GM21786 (cell line): ENCODE measurements around the gene ARR3.
"Not testable (repeated sequence)": the region's sequence is repeated elsewhere in the genome, so short reads cannot be mapped to it uniquely, and the experiment has no call there.

ENCODE experiments used
- ATAC-seq: cut with Tn5 transposase; IDR thresholded peaks from one replicate; pipeline ENCODE4 v1.9.1; 2021; ENCODE audit not compliant: unreplicated experiment

ARR3 gene

DNA sequence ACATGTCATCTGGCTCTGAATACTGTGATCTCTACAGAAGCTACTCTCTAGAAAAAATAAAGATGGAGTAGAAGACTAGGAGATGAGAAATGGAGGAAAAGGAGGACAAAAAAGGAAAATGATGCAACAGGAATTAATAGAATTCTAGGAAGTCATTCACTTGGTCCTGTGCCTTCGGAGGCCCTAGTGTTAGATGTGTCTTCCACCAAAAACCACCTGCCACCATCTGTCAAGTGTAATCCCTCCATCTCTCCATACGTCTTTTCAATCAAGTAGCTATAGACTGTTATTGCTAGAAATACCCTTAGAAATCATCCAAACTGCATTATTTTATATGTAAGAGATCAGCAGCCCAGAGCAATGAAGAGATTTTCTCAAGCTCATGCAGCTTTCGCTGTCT lies 10.9 kb downstream of the ARR3 start:
- ATAC-seq, result no peak

DNA sequence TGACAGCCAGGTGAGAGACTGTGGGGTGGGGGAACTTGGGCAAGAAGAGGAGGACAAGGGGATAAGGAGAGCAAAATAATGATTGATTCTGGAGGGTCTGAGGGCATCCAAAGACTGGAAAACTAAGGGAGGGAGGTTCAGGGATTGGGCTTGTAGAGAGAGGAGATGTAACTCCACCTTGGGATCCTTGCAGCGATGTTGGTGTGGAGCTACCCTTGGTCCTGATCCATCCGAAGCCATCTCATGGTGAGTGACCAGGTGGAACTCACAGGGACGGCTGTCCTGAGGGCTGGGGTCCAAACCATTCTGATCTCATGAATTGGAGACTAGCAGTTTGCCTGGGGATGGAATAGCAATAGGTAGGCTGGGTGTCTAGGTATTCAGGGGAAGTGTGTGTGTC lies 12.4 kb downstream of the ARR3 start:
- no peak for ATAC-seq

DNA sequence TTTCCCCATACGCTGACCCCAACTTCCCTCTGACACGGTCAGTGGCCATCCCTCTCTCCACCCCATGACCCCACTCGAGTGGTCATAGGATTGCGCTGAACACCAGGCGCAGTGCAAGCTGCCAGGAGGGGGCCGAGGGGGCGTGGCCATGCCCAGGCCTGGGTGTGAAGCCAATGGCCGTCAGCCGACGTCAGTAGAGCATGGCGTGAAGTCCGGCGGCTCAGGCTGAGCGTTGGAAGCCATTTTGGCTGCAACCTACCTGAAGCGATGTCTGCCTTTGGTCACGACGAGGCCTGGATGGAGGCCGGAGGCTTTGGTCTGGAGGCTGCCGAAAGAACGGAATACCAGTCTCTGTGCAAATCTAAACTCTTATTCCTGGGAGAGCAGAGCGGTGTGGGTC lies 13.8 kb downstream of the ARR3 start, which contains the start of gene RAB41:
Gene RAB41, plus strand, starts transcription at position 222 of the 400 bp plus-strand sequence. Its CDS starts 46 bp downstream, at position 268.
- no peak for ATAC-seq

DNA sequence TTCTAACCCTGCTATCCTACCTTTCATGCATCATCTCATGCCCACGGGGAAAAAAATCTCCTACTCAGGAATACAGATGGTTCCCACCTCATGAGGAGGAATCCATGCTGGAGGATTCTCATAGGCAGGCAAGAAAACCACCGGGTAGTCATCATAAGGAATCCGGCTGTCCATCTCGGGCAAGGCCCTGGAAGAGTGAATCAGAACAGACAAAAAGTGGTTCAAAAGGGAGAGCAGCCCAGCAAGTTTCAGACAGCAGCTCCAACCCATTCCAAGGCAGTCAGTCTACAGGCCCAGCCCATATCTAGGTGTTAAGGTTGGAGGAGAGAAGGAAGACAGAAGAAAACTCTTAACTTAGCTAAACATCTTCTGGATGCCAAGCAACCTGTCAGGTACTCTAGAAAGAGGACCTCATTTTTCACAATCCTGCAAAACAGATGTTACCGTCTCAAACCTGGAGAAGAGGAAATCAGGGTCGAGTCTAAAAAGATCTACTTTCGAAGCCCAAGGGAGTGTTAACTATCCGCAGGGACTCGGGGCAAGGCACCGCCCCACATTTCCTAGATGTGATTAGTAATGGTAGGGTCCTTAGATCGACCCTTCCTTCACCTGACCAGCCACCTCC lies 21.1 kb downstream of the ARR3 start:
- no peak for ATAC-seq

DNA sequence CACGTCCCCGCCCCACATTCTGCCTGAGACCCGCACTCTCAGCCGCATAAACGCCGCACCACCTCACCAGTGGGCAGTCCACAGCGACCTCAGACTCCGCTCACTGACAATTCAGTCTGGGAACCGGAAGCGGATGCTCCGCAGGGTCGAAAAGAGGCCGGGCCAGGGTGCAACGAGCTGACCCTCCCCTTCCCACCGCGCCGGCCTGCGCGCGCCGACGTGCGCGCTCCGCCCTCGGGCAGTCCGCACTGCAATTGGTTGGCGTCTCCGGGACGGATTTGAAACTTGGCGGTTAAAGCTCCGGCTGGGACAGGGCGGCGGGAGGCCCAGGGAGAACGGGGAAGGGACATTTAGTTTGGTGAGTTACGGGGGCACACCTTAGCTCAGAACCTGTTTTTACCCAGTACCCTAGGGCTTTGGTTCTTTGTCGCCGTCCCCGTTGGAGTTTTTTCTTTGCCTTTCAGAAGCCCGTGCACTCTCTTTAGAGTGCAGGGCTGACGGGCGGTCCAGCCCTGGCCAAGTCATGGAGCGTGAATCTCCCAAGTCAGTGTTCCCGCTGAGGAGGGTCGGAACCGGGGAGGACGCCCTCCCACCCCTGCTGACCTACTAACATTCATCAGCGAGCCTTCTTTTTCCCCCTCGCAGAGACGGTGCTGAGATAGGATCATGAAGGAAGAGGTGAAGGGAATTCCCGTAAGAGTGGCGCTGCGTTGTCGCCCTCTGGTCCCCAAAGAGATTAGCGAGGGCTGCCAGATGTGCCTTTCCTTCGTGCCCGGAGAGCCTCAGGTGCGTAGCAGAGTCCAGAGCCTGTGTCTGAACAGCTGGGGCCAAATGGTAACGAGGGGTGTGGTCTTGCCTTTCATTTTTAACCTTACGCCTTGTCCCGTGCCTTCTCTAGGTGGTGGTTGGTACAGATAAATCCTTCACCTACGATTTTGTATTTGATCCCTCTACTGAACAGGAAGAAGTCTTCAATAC lies 21.9 kb downstream of the ARR3 start, which contains the start of the genes KIF4A and PDZD11:
Gene KIF4A, plus strand, starts transcription at position 312 of the 978 bp plus-strand sequence. Its CDS starts 355 bp downstream, at position 667.
Gene PDZD11, minus strand, starts transcription at position 135 of the 978 bp plus-strand sequence. CDS start 586 bp downstream, outside the sequence.
- peak; percentile 92 for ATAC-seq

DNA sequence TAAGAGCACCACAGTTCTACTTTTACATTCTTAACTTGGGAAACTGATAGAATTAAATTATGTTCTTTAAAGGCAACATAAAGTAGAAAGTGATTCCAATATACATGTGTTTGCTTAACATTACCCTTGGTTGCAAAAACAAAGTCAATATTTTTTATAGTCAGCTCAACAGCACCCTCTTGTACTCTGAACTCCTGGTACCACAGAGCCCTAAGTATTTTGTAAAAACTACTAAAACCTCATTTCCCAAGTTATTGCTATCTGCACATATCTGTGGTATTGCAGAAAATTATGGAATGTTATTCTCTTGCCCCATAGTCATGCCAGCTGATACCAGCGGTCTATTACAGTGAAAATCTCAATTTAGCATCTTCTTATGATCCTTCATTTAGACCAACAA lies 24.7 kb downstream of the ARR3 start:
- ATAC-seq, result no peak

DNA sequence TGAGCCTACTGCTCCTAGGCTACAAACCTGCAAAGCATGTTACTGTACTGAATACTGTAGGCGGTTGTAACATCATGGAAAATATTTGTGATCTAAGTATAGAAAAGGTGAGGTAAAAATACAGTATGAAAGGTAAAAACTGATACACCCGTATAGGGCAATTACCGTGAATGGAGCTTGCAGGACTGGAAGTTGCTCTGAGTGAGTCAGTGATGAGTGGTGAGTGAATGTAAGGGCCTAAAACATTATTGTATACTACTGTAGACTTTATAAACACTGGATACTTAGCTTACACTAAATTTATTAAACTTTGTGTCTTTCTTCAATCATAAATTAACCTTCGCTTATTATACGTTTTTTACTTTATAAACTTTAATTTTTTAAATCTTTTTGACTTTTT lies 25.5 kb downstream of the ARR3 start:
- ATAC-seq, result no peak

DNA sequence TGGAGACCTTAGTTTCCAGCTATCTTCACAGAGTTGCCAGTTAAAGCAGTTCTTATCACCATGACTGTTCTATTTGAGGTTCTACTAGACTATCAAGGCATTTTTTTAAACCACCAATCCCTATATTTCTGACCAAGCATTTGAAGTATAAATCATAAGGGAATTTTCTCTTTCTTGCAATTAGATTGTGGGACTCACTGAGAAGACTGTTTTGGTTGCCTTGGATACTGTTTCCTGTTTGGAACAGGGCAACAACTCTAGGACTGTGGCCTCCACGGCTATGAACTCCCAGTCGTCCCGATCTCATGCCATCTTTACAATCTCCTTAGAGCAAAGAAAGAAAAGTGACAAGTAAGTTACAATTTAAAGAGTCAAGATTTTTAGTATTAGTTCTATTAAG lies 33.6 kb downstream of the ARR3 start:
- ATAC-seq, result no peak

DNA sequence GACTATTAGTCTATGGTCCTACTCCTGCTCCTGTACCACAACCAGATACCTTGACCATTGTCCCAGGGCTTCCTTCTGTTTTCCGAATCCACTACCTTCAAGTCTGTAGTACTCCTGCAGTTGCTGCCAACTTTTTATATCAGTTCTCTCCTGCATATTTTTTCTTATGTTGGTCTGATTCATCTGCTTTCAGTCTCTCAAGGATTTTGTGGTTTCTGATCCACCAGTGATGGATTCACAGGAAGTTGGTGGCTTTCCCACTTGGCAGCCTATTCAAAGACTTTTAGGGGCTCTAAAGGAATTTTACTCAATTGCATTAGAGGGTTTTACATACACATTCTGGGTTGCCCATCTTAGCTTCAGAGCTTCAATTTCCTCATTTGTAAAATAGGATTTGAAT lies 45.4 kb downstream of the ARR3 start:
- no peak for ATAC-seq

DNA sequence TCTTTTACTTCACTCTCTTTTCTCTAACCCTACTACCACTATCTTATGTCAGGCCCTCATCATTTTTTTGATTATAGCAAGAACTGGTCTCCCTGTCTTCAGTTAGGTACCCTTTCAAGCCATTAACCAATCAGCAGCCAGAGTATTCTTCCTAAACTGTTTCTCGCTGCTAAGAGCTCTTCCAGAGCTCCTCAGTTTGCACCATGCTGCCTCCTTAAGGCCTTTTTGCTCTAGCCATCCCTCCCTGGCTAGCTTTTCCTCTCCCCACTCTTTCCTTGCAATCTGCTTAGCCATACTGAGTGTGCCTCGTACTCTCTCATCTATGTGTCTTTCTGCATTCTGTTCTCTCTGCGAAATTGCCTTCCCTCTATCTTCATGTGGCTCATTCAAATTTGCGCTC lies 54.6 kb downstream of the ARR3 start:
- no peak for ATAC-seq

DNA sequence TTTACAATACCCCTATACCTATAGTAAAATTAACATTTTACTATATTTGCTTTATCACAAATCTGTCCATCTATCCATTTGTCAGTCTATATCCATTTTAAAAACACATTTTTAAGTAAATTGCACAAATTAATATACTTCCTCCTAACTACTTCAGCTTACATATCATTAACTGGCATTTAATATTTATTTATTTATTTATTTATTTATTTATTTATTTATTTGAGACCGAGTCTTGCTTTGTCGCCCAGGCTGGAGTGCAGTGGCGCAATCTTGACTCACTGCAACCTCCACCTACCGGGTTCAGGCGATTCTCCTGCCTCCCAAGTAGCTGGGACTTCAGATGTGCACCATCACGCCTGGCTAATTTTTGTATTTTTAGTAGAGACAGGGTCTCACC lies 55.5 kb downstream of the ARR3 start:
- not testable (repeated sequence) for ATAC-seq

DNA sequence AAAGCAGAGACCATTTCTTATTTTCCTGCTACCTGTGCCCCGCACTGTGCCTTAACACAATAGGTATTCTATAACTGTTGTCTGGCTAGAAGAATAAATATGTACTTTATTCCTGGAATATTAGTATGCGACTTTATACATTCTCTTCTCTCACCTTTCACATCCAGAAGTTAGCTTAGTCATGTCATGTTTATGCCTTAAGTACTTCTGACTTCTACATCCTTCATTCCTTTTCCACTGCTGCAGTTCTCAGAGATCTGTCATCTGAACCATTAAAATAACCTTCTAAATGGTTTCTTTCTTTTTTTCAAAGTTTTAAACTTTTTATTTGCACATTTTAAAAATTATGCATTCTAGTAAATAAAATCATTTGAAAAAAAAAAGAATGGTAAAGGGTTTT lies 56.2 kb downstream of the ARR3 start:
- ATAC-seq, result no peak

DNA sequence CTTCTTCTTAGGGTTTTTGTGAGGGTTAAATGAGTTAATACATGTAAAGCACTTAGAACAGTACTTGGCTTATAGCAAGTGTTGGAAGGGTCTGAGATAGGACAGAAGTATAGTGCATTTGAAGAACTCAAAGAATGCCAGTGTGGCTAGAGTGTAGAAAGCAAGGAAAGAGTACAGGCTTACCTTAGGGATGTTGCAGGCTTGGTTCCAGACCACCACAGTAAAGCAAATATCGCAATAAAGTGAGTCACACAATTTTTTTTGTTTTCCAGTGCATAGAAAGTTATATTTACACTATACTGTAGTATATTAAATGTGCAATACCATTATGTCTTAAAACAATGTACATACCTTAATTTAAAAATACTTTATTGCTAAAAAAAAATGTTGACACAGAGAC lies 63.0 kb downstream of the ARR3 start:
- ATAC-seq, result no peak
